Activated B cell treated with CpG ODN at 0.5 μM for 24 hours (primary cell): ENCODE results near the gene ARHGAP42. TPM values are rescaled to one million over a fixed set of nuclear protein-coding genes. Genes with fewer than 3 reads are reported as not detected.

Experiments used
- ATAC-seq: fragments of 200-7000 bp; cut with Tn5 transposase; one replicate; pipeline ENCODE4 v1.10.0; 2021; ENCODE audit warnings: low read depth, mild to moderate bottlenecking, moderate library complexity
- CTCF ChIA-PET: fragments of 350-600 bp; sonication (Branson Sonifier 250); formaldehyde crosslinking; loops from one replicate; lab custom pipeline; 2021; ENCODE audit warnings: antibody characterized with exemption; lab: Charles Lee
- POLR2A ChIA-PET: fragments of 350-600 bp; sonication (Branson Sonifier 250); formaldehyde crosslinking; loops from one replicate; lab custom pipeline; 2021; ENCODE audit warnings: antibody characterized with exemption; lab: Charles Lee
- DNase-seq: peaks from one replicate; pipeline ENCODE4 v3.0.0; 2022
- H3K27ac Mint-ChIP-seq: one replicate; pipeline ENCODE4 v1.8.0; 2020; ENCODE audit warnings: mixed read lengths
- H3K27me3 Mint-ChIP-seq: one replicate; pipeline ENCODE4 v1.8.0; 2021; ENCODE audit warnings: mixed read lengths
- H3K36me3 Mint-ChIP-seq: one replicate; pipeline ENCODE4 v1.8.0; 2021; ENCODE audit warnings: low read depth, mixed read lengths
- H3K4me1 Mint-ChIP-seq: one replicate; pipeline ENCODE4 v1.8.0; 2021; ENCODE audit warnings: mixed read lengths
- H3K4me3 Mint-ChIP-seq: one replicate; pipeline ENCODE4 v1.8.0; 2020; ENCODE audit warnings: mild to moderate bottlenecking, mixed read lengths
- H3K9me3 Mint-ChIP-seq: one replicate; pipeline ENCODE4 v1.8.0; 2020; ENCODE audit warnings: mixed read lengths
- intact Hi-C: fragments of 100-400 bp; cut with micrococcal nuclease; formaldehyde crosslinking; loops from one replicate; pipeline ENCODE4 v1.15.1; 2024
- total RNA-seq: library from RNA; stranded (reverse); gene quantifications from 2 replicates; pipeline ENCODE4 v1.2.3, GENCODE V29; 2022
- TF ChIP-seq, protein P1 (sequence below): fragments of 200-600 bp; IDR thresholded peaks from one replicate; pipeline ENCODE4 v1.8.0; 2022; ENCODE audit warnings: antibody characterized with exemption, mild to moderate bottlenecking

ARHGAP42 gene
- total RNA-seq, 1 donor from 2014 or later: 4.9 TPM

DNA sequence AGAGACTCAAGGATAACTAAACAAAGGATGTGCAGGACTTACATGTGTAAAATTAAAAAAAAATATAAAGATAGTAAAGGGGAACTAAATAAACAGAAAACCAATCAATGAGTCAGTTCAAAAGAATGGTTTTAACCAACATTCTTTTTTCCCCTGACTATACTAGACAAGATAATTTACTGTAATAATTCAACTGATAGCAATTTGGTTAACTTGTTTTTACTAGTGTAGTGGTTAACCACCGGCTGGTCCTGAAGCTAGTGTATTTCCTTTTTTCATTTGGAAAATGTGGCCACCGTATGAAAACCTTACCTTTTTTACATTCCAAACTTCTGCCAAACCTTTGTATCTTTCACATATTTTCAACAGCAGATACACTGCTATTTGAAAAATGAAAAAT is 123.1 kb downstream of the ARHGAP42 start:
- POLR2A ChIA-PET: no interaction called here
- Mint-ChIP-seq H3K9me3 (no peaks in the 10 kb centered on the region), H3K4me3 (no peak overlapping the region), H3K27ac (no peak overlapping the region), H3K36me3 (no peaks in the 10 kb centered on the region), H3K4me1 (no peaks in the 10 kb centered on the region), H3K27me3 (no peaks in the 10 kb centered on the region)
- DNase-seq (no peak), ATAC-seq (no peak)
- TF ChIP-seq, protein P1, sequence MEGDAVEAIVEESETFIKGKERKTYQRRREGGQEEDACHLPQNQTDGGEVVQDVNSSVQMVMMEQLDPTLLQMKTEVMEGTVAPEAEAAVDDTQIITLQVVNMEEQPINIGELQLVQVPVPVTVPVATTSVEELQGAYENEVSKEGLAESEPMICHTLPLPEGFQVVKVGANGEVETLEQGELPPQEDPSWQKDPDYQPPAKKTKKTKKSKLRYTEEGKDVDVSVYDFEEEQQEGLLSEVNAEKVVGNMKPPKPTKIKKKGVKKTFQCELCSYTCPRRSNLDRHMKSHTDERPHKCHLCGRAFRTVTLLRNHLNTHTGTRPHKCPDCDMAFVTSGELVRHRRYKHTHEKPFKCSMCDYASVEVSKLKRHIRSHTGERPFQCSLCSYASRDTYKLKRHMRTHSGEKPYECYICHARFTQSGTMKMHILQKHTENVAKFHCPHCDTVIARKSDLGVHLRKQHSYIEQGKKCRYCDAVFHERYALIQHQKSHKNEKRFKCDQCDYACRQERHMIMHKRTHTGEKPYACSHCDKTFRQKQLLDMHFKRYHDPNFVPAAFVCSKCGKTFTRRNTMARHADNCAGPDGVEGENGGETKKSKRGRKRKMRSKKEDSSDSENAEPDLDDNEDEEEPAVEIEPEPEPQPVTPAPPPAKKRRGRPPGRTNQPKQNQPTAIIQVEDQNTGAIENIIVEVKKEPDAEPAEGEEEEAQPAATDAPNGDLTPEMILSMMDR: no peak
- intact Hi-C loops: no loop called here
- CTCF ChIA-PET: interaction anchor here (0.7 kb wide), 1 partner anchor 35 kb away, joined by 3 read pairs; no protein-coding TSS in a partner anchor

DNA sequence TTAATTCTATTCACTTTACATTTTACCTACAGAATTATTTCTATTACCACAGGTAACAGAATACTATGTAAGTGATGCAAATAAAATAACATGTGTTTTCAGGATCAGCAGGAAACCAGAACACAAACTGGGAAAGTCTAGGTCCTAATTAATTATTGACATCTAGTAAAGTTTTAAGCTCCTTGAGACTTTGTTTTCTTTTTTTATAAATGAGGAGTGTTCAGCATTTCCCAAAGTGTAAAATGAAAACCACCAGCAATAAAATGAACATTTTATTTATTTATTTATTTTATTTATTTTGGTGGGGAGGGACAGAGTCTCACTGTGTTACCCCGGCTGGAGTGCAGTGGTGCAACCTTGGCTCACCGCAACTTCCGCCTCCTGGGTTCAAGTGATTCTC is 123.6 kb downstream of the ARHGAP42 start:
- POLR2A ChIA-PET: interaction anchor here (0.7 kb wide), 1 partner anchor 63 kb away, joined by 6 read pairs; no protein-coding TSS in a partner anchor
- Mint-ChIP-seq H3K36me3 (no peaks in the 10 kb centered on the region), H3K27me3 (no peaks in the 10 kb centered on the region), H3K27ac (no peak overlapping the region), H3K4me1 (no peaks in the 10 kb centered on the region), H3K9me3 (peaks cover 3% of the 10 kb centered on the region), H3K4me3 (no peak overlapping the region)
- CTCF ChIA-PET: no interaction called here
- no peak for DNase-seq
- no peak for ATAC-seq
- TF ChIP-seq, protein P1: no peak
- intact Hi-C loops: no loop called here

DNA sequence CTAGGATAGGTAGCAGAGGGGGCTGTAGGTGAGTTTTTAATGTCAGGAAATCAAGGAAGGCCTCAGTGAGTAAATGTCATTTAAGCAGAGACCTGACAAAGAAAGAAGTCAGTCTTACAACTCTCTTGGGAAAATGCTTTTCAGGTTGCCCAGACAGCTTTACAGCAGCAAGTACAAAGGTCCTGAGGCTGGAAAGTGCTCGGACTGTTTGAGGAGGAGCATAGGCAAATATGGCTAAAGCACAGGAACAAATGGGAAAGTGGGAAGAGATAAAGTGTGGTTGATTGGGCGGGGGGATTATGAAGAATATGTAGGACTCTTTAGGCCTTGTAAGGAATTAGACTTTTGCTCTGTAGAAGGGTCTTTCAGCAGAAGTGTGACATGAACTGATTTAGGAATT is 125.4 kb downstream of the ARHGAP42 start:
- no peaks in the 10 kb centered on the region for H3K27me3 Mint-ChIP-seq
- H3K4me1 Mint-ChIP-seq: no peaks in the 10 kb centered on the region
- H3K9me3 Mint-ChIP-seq: peaks cover 4% of the 10 kb centered on the region
- DNase-seq (no peak), ATAC-seq (no peak)
- intact Hi-C loops: no loop called here
- ChIA-PET POLR2A (no interaction called here), CTCF (no interaction called here)
- TF ChIP-seq, protein P1: no peak
- no peak overlapping the region for H3K4me3 Mint-ChIP-seq
- no peak overlapping the region for H3K27ac Mint-ChIP-seq
- H3K36me3 Mint-ChIP-seq: no peaks in the 10 kb centered on the region

DNA sequence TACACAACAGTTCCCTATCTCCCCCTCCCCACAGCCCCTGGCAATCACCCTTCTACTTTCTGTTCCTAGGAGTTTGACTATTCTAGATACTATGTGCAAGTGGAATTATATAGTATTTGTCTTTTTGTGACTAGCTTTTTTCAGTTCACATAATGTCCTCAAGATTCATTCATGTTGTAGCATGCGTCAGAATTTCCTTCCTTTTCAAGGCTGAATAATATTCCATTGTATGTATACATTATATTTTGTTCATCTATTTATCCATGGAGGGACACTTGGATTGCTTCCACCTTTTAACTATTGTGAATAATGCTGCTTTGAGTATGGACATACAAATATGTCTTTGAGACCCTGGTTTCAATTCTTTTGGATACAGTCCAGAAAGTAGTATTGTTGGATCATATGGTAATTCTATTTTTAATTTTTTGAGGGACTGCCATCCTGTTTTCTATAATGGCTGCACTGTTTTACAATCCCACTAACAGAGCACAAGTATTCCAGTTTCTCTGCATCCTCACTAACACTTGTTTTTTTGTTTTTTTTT is 128.8 kb downstream of the ARHGAP42 start:
- CTCF ChIA-PET: no interaction called here
- H3K9me3 Mint-ChIP-seq: peaks cover 4% of the 10 kb centered on the region
- no peaks in the 10 kb centered on the region for H3K27me3 Mint-ChIP-seq
- intact Hi-C loops: no loop called here
- POLR2A ChIA-PET: no interaction called here
- H3K4me3 Mint-ChIP-seq: no peak overlapping the region
- ATAC-seq: no peak
- H3K27ac Mint-ChIP-seq: no peak overlapping the region
- H3K36me3 Mint-ChIP-seq: no peaks in the 10 kb centered on the region
- DNase-seq: no peak
- no peaks in the 10 kb centered on the region for H3K4me1 Mint-ChIP-seq
- TF ChIP-seq, protein P1: no peak

DNA sequence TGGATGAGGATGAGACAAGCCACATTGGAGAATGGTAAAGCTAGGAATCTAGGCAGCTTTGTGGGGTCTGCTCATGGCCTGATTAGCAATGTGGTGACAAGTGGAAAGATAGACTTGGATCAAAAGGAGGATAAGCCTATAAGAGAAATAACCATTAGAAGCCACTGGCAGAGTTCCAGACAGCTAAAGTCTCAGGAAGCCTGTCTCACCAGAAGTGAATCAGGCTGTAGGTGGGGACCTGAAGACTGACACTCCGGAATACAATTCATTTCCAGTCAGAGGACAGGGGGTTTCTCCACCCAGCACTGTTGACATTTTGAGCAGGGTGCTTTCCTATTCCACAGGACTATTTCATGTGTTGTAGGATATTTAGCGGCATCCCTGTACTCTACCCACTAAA is 129.7 kb downstream of the ARHGAP42 start:
- H3K4me3 Mint-ChIP-seq: no peak overlapping the region
- TF ChIP-seq, protein P1: no peak
- intact Hi-C loops: no loop called here
- ChIA-PET POLR2A (no interaction called here), CTCF (no interaction called here)
- H3K27ac Mint-ChIP-seq: no peak overlapping the region
- no peaks in the 10 kb centered on the region for H3K27me3 Mint-ChIP-seq
- peaks cover 4% of the 10 kb centered on the region for H3K9me3 Mint-ChIP-seq
- H3K4me1 Mint-ChIP-seq: no peaks in the 10 kb centered on the region
- DNase-seq (no peak), ATAC-seq (no peak)
- H3K36me3 Mint-ChIP-seq: no peaks in the 10 kb centered on the region
